A549 (cell line): ENCODE results near the gene ZNF692. TPM values are rescaled to one million over a fixed set of nuclear protein-coding genes. Genes with fewer than 3 reads are reported as not detected.

Experiments
- ATAC-seq, 2 experiments: fragments of 200-7000 bp in 1 of 2; fragments of >200 bp in 1 of 2; cut with Nextera tagmentation in 1 of 2; cut with Tn5 transposase in 1 of 2; 3 replicates each; pipeline versions ENCODE4 v1.8.0 to v1.9.1; 2018 to 2020; ENCODE audit warnings: mild to moderate bottlenecking in 1 of 2, moderate library complexity in 1 of 2
- CTCF ChIA-PET: fragments of 300-600 bp; sonication (Branson Sonifier 250); formaldehyde crosslinking; extraction: SDS; loops from one replicate; lab custom pipeline; 2021; ENCODE audit warnings: antibody characterized with exemption, inconsistent platforms; lab: Yijun Ruan, JAX
- POLR2A ChIA-PET: fragments of 350-600 bp; formaldehyde crosslinking; extraction: SDS; loops from one replicate; lab custom pipeline; 2021; ENCODE audit warnings: antibody characterized with exemption, inconsistent platforms; lab: Yijun Ruan, JAX
- DNase-seq, 2 experiments: peaks; one replicate each; pipeline versions ENCODE4 v3.0.0 to v3.0.0-alpha.2; 2011 to 2016; ENCODE audit warnings: low read depth in 1 of 2, low spot score in 1 of 2
- FAIRE-seq: peaks from 2 replicates; lab custom pipeline; 2011; peaks lifted over from hg19 to GRCh38; lab: Jason Lieb, UNC
- H3K27ac ChIP-seq, 2 experiments: fragments of >200 bp; sonication (Bioruptor Twin); formaldehyde crosslinking; 3 replicates each; pipeline ENCODE4 v1.5.1; 2016 to 2017
- H3K4me1 ChIP-seq: fragments of >200 bp; sonication (Bioruptor Twin); formaldehyde crosslinking; 3 replicates; pipeline ENCODE4 v1.6.1; 2016
- H3K4me2 ChIP-seq: fragments of >200 bp; sonication (Bioruptor Twin); formaldehyde crosslinking; 3 replicates; pipeline ENCODE4 v1.6.1; 2016
- H3K4me3 ChIP-seq: fragments of >200 bp; sonication (Bioruptor Twin); formaldehyde crosslinking; 3 replicates; pipeline ENCODE4 v1.5.1; 2016
- H3K9me3 ChIP-seq: fragments of >200 bp; sonication (Bioruptor Twin); formaldehyde crosslinking; 3 replicates; pipeline ENCODE4 v1.6.1; 2016
- CBX8 ChIP-seq: fragments of 200-600 bp; sonication (generic); IDR thresholded peaks from 2 replicates; pipeline ENCODE4 v1.6.1; 2016
- CHD4 ChIP-seq: fragments of 200-600 bp; sonication (generic); IDR thresholded peaks from 2 replicates; pipeline ENCODE4 v1.6.1; 2016; ENCODE audit warnings: antibody characterized with exemption, mild to moderate bottlenecking, borderline replicate concordance
- E2F6 ChIP-seq: IDR thresholded peaks from 2 replicates; pipeline ENCODE4 v1.6.1; 2012; ENCODE audit warnings: low read depth, borderline replicate concordance
- EHMT2 ChIP-seq: fragments of 200-600 bp; sonication (generic); IDR thresholded peaks from 2 replicates; pipeline ENCODE4 v1.6.1; 2016; ENCODE audit warnings: antibody characterized with exemption, low read depth, mild to moderate bottlenecking, moderate library complexity
- HDAC2 ChIP-seq: fragments of 200-600 bp; sonication (generic); IDR thresholded peaks from 2 replicates; pipeline ENCODE4 v1.6.1; 2016
- HES2 ChIP-seq: fragments of >200 bp; sonication (Bioruptor Twin); formaldehyde crosslinking; IDR thresholded peaks from 2 replicates; pipeline ENCODE4 v1.6.1; 2016
- HEYL ChIP-seq: fragments of 250-450 bp; sonication (Bioruptor Pico); IDR thresholded peaks from 2 replicates; pipeline ENCODE4 v1.8.0; 2021; ENCODE audit warnings: mild to moderate bottlenecking, moderate library complexity
- HOXB13 ChIP-seq: fragments of 250-450 bp; sonication (Bioruptor Pico); IDR thresholded peaks from 2 replicates; pipeline ENCODE4 v1.5.0; 2020; ENCODE audit warnings: low read depth, mild to moderate bottlenecking, moderate library complexity
- JUN ChIP-seq, 2 experiments: fragments of >200 bp; sonication (Bioruptor Twin); formaldehyde crosslinking; IDR thresholded peaks; 2 replicates in 1 of 2; 3 replicates in 1 of 2; pipeline ENCODE4 v1.6.1; 2016 to 2017
- JUNB ChIP-seq: fragments of >200 bp; sonication (Bioruptor Twin); formaldehyde crosslinking; IDR thresholded peaks from 2 replicates; pipeline ENCODE4 v1.6.1; 2016
- MAX ChIP-seq: IDR thresholded peaks from 2 replicates; pipeline ENCODE4 v1.6.1; 2012
- NPAS2 ChIP-seq: fragments of 250-450 bp; sonication (Bioruptor Pico); IDR thresholded peaks from 2 replicates; pipeline ENCODE4 v1.8.0; 2022; ENCODE audit warnings: mild to moderate bottlenecking, moderate library complexity, borderline replicate concordance
- PHF8 ChIP-seq: fragments of 200-600 bp; sonication (generic); IDR thresholded peaks from 2 replicates; pipeline ENCODE4 v1.6.1; 2016; ENCODE audit warnings: low read depth, mild to moderate bottlenecking, antibody characterized with exemption, moderate library complexity, borderline replicate concordance
- RFX5 ChIP-seq: fragments of 450-650 bp; IDR thresholded peaks from 2 replicates; pipeline ENCODE4 v1.7.1; 2014; ENCODE audit warnings: antibody characterized with exemption, mild to moderate bottlenecking, moderate library complexity
- TFCP2L1 ChIP-seq: fragments of 250-450 bp; sonication (Bioruptor Pico); IDR thresholded peaks from 2 replicates; pipeline ENCODE4 v1.5.0; 2021; ENCODE audit warnings: mild to moderate bottlenecking
- ZC3H11A ChIP-seq: fragments of 450-650 bp; IDR thresholded peaks from 2 replicates; pipeline ENCODE4 v1.6.1; 2014; ENCODE audit warnings: antibody characterized with exemption, mild to moderate bottlenecking
- WGBS: methylation state at CpG from one replicate; pipeline ENCODE4 v1.1.6; 2017; ENCODE audit errors: missing lambda C conversion rate; 5-methylcytosine and 5-hydroxymethylcytosine counted together
- polyA plus RNA-seq, 4 experiments: library from polyadenylated mRNA; depleted of rRNA in 3 of 4; stranded (reverse); fragments of >200 nt; fragmentation: RNase III in 1 of 4; extraction: RNeasy Plus Mini Kit Qiagen cat#74134 plus additional on column Dnase treatment in 1 of 4; gene quantifications; 2 replicates in 3 of 4; 3 replicates in 1 of 4; pipeline ENCODE4 v1.2.3, GENCODE V29; 2011 to 2017
- TF ChIP-seq, protein P1 (sequence below): IDR thresholded peaks from 2 replicates; pipeline ENCODE4 v1.6.1; 2012
- TF ChIP-seq, protein P2 (sequence below): fragments of >200 bp; sonication (Bioruptor Twin); formaldehyde crosslinking; IDR thresholded peaks from 3 replicates; pipeline ENCODE4 v1.6.1; 2016
- TF ChIP-seq, protein P3 (sequence below): fragments of >200 bp; sonication (Bioruptor Twin); formaldehyde crosslinking; IDR thresholded peaks from 3 replicates; pipeline ENCODE4 v1.5.1; 2016

ZNF692 gene
- polyA plus RNA-seq, 2 of the 4 experiments (the other 2 are of a cell fraction) = 19.8 to 46.8 TPM

- POLR2A ChIA-PET = no interaction called here
- no peak for FAIRE-seq
Observed at GRCh38 chr1:248817065-248817464, 41.8 kb downstream of the ZNF692 start.

DNA sequence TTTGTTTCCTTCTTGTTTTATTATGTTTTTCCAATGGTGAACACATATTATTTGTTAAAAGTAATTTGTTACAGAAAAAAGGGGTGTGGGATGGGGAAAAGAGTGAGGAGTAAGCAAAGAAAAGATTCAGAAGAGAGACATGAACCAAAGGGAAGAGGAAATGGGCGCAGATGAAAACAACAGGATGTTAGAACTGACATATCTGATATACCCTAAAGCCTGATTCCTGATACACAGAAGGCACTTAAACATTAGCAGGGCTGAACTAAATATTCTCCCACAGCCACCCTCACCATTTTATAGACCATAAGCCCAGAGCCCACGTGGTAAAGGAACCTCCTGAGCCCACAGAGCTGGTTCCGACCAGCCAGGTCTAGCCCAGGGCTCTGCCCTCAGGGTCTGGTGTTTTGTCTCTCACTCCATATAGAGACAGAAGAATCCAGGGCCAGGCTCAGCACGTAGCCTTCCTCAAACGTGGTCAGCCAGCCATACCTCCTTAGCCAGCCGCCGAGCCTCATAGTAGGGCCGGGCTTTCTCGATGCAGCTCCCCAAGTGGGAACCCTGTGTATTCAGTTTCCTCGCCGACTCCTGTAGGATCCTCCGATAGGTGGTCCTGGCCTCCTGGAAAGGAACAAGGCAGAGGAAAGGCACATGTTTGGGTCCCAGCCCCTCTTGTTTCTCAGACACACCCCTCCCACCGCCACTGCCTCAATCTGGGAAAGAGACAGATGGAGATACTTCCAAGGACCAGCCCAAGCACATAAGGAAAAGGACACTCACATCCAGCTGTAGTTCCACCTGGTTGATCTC lies 42.6 kb downstream of the ZNF692 start:
- TF ChIP-seq ZC3H11A = no peak
- TF ChIP-seq, protein P1, sequence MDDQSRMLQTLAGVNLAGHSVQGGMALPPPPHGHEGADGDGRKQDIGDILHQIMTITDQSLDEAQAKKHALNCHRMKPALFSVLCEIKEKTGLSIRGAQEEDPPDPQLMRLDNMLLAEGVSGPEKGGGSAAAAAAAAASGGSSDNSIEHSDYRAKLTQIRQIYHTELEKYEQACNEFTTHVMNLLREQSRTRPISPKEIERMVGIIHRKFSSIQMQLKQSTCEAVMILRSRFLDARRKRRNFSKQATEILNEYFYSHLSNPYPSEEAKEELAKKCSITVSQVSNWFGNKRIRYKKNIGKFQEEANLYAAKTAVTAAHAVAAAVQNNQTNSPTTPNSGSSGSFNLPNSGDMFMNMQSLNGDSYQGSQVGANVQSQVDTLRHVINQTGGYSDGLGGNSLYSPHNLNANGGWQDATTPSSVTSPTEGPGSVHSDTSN = no peak
- TF ChIP-seq CHD4 = no peak
- TF ChIP-seq, protein P2, sequence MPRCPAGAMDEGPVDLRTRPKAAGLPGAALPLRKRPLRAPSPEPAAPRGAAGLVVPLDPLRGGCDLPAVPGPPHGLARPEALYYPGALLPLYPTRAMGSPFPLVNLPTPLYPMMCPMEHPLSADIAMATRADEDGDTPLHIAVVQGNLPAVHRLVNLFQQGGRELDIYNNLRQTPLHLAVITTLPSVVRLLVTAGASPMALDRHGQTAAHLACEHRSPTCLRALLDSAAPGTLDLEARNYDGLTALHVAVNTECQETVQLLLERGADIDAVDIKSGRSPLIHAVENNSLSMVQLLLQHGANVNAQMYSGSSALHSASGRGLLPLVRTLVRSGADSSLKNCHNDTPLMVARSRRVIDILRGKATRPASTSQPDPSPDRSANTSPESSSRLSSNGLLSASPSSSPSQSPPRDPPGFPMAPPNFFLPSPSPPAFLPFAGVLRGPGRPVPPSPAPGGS = no peak
- TF ChIP-seq JUN (IDR thresholded peaks at IDR 0.05) = no peak
- no peak for TF ChIP-seq CBX8
- no peak for TF ChIP-seq TFCP2L1 (CRISPR knock-in tag)
- no peak for TF ChIP-seq NPAS2 (CRISPR knock-in tag)
- TF ChIP-seq E2F6 = no peak
- TF ChIP-seq RFX5 = no peak
- TF ChIP-seq MAX = no peak
- no peak for TF ChIP-seq HDAC2
- TF ChIP-seq PHF8 = no peak
- TF ChIP-seq EHMT2 = no peak
- no peak for TF ChIP-seq HEYL (CRISPR knock-in tag)
- no peak for TF ChIP-seq HES2
- no peak for TF ChIP-seq JUNB
- no peak for TF ChIP-seq HOXB13 (CRISPR knock-in tag)
- CTCF ChIA-PET = interaction anchor here (0.7 to 1.5 kb wide), 3 partner anchors 9 to 42 kb away, joined by 3 to 5 read pairs (median 3); partner anchors contain the start of genes SH3BP5L and ZNF692
- no peak for DNase-seq
- Histone ChIP-seq H3K4me3 (no peak overlapping the region), H3K27ac (no peak overlapping the region), H3K4me2 (no peak overlapping the region), H3K9me3 (no peaks in the 10 kb centered on the region), H3K4me1 (peaks cover 16% of the 10 kb centered on the region)
- POLR2A ChIA-PET = no interaction called here
- 88% methylated on average over 7 of the region's 13 CpGs for WGBS
- ATAC-seq = no peak
- FAIRE-seq = no peak

More at GRCh38 chr1:248817065-248817464, 41.8 kb downstream of the ZNF692 start:
- DNase-seq (no peak), ATAC-seq (no peak)
- TF ChIP-seq, protein P3, sequence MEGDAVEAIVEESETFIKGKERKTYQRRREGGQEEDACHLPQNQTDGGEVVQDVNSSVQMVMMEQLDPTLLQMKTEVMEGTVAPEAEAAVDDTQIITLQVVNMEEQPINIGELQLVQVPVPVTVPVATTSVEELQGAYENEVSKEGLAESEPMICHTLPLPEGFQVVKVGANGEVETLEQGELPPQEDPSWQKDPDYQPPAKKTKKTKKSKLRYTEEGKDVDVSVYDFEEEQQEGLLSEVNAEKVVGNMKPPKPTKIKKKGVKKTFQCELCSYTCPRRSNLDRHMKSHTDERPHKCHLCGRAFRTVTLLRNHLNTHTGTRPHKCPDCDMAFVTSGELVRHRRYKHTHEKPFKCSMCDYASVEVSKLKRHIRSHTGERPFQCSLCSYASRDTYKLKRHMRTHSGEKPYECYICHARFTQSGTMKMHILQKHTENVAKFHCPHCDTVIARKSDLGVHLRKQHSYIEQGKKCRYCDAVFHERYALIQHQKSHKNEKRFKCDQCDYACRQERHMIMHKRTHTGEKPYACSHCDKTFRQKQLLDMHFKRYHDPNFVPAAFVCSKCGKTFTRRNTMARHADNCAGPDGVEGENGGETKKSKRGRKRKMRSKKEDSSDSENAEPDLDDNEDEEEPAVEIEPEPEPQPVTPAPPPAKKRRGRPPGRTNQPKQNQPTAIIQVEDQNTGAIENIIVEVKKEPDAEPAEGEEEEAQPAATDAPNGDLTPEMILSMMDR = no peak
- TF ChIP-seq HOXB13 (CRISPR knock-in tag) = no peak
- Histone ChIP-seq H3K9me3 (no peaks in the 10 kb centered on the region), H3K4me1 (peaks cover 22% of the 10 kb centered on the region), H3K4me3 (no peak overlapping the region), H3K4me2 (no peak overlapping the region), H3K27ac (no peak overlapping the region)
- CTCF ChIA-PET = interaction anchor here (1.0 kb wide), 1 partner anchor 10 kb away, joined by 3 read pairs; no protein-coding TSS in a partner anchor
- WGBS = 94% methylated on average over 6 of the region's 6 CpGs
